Measurements from ENCODE around the gene SMIM22. TPM values are rescaled to one million over a fixed set of nuclear protein-coding genes. Genes with fewer than 3 reads are reported as not detected.

Gene SMIM22
- total RNA-seq, 1 donor from 2014 or later: 1.3 TPM

- no peak for DNase-seq
Measured at GRCh38 chr16:4814542-4815173, 19.5 kb downstream of the SMIM22 start.

DNA sequence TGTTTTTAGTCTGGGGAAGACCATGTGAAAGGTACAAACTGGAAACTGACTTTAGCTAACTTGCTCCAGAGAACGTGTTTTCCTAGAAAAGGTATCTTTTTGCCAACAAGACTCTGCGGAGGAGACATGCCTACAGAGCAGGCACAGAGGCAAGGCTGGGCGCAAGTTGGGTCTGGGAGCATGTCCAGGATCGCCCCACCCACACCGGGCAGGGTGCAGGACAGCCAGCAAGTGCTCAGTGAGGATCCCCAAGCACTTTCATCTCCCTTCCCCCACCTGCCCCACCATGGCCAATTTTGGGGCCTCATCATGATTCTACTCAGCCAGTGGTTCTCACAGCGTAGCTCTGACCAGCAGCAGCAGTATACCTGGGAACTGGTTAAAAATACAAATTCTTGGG is 25.5 kb downstream of the SMIM22 start:
- no peak for DNase-seq

DNA sequence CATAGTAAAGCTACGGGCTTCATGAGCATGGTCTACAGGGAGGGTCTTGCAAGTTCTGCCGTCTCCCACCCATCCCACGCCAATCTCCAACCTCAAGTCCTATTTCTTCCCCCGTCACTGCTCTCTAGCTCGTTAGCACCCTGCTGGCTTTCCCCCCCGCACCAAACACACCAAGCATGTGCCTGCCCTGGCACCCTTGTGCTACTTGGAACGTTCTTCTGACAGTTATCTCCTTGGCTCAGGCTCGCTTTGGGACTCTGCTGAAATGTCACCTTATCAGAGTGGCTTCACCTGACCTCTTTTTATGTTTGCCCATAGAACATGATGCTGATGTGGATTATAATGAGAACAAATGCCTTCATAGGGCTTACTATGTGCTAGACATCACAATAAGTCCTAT is 30.0 kb downstream of the SMIM22 start:
- DNase-seq: no peak

GRCh38 chr16:4826526-4826925 is 31.4 kb downstream of the SMIM22 start:
- DNase-seq: no peak

GRCh38 chr16:4826980-4827379 is 31.8 kb downstream of the SMIM22 start:
- no peak for DNase-seq

- DNase-seq: no peak
Measured at GRCh38 chr16:4828567-4829321, 33.6 kb downstream of the SMIM22 start.

DNA sequence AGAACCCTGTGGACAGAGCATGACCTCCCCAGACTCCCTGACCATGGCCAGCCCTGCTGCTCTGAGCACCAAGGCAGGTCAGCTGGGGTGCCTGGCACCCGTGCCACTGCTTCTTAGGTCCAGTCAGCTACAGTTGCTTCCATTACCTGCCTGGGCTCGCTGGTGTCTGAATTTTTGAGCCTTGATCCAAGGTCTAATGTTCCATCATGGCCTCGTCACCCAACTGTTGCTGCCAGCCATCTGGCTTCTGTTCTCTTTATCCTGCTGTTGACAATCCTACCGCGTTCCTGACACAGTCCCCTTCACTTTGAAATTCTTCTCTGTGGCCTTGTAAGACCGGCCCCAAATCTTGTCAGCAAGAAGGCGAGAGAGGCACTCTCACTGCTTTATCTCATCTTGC is 35.2 kb downstream of the SMIM22 start:
- no peak for DNase-seq

DNA sequence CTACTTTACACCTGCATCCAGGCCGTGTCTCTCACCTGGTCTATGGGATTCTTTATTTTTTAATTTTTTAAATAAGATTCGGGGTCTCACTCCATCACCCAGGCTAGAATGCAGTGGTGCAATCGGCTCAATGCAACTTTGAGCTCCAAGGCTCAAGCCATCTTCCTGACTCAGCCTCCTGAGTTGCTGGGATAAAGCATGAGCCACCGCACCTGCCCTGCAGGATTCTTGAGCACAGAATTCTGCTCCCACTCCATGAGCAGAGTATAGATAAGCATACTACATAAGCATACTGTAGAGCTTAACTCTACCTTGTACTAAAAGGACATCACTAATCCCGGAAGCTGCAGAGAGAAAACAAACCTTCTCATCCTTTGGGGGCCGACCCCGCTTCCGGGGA is 36.4 kb downstream of the SMIM22 start:
- DNase-seq: no peak

DNA sequence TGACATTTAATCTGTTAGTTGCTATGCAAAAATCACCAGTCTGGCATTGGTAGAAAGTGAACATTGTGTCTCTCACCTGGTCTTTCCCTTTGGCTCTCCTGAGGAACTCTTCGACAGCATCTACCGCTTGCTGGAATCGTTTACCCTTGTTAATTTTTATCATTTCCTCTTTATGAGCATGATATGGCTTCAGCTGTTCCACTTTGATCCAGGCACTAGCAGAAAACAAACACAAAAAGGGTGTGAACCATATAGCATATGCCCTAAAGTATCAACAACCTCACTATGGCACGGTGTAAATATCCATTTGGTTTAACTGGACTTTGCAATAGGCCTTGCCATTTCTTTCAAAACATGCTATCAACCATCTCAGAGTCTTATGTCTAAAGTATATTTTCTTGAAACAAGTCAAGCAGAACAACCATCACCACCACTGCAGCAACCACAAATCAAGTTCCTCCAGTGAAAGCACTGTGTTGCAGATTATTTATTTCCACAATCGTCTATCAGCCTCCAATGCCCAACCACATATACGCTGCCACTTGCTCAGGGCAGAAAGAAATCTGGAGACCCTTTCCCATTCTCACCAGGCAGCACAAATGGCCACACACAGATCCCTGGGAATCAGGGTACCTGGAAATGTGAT is 37.7 kb downstream of the SMIM22 start:
- no peak for DNase-seq

GRCh38 chr16:4833584-4833983 is 38.4 kb downstream of the SMIM22 start:
- no peak for DNase-seq

DNA sequence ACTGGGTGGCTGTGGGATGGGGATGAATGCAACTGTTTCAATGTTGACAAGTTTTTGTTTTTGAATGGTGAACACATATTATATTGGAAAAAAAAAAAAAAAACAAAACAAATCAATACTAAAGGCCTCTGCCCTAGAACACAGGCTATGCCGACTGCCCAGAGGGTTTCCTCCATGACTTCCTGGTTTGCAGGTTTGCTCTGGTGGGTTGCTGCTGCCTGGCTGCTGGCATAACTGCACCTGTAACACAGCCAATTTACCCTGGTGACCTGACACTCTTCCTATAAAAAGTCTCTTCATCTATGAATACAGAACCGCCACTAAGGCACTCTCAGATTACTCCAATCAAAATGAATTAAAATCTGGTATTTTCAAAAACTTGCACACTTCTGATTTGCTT is 41.6 kb downstream of the SMIM22 start:
- DNase-seq: no peak

GRCh38 chr16:4837733-4838501 is 42.7 kb downstream of the SMIM22 start:
- DNase-seq: no peak

DNA sequence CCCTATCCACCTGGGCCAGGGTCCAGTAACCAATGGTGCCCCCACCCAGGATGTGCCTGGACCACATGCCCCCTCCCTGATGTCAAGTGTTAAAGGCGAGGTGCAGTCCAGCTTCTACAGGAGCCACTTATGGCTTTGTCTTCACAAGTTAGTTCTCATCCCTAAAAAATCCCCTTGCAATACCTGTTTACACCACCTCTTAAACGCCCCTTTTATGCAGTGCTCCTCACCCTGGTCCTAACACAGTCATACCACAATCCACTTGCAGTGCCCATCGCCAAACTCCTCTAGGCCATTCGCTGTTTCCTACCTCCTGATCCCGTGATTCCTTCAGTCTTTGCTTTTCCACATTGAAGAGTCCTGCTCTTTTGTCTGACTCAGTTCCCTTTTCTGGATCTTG is 44.8 kb downstream of the SMIM22 start:
- no peak for DNase-seq

DNA sequence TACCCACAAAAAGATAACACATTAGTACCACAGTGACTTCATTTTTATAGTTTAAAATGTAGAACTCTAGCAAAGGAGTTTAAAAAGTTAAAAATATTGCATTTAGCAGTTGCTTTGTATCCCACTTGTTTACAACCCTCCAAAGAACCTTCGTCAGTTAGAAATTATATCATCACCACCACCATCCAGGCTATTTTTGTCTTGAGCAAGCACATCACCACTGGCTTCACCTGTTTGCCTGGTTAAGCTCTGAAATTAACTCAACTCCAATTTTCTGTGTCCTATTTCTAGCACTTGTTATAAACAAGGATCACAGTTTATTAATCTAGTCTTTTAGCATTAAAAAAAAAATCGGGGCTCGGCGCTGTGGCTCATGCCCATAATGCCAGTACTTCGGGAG is 45.8 kb downstream of the SMIM22 start:
- DNase-seq: no peak

Small RNA genes within 50 kb of the gene (small RNA-seq; reads per million reads assigned to genes)
- not detected for gene RF00017 (ENCODE audit: low replicate concordance)

Other genes starting within 250 kb of the SMIM22 start
- 0.30 TPM for gene C16orf96, start 239.0 kb upstream of the SMIM22 start, total RNA-seq
- 4.7 TPM for gene UBALD1, start 180.5 kb upstream of the SMIM22 start, total RNA-seq
- 21.6 TPM for gene MGRN1, start 170.5 kb upstream of the SMIM22 start, total RNA-seq
- 19.9 TPM for gene NUDT16L1, start 101.8 kb upstream of the SMIM22 start, total RNA-seq
- 16.9 TPM for gene ANKS3, start 61.1 kb upstream of the SMIM22 start, total RNA-seq
- 0.59 TPM for gene DNAAF8, start 60.8 kb upstream of the SMIM22 start, total RNA-seq
- gene ZNF500, start 28.2 kb upstream of the SMIM22 start, total RNA-seq: 5.5 TPM
- gene SEPTIN12, start 7.0 kb upstream of the SMIM22 start, total RNA-seq: not detected
- gene ROGDI, start 7.3 kb downstream of the SMIM22 start, total RNA-seq: 5.3 TPM
- gene GLYR1, start 51.9 kb downstream of the SMIM22 start, total RNA-seq: 35.1 TPM
- 23.5 TPM for gene UBN1, start 52.1 kb downstream of the SMIM22 start, total RNA-seq
- gene PPL, start 141.8 kb downstream of the SMIM22 start, total RNA-seq: 69.8 TPM
- 0.49 TPM for gene SEC14L5, start 163.0 kb downstream of the SMIM22 start, total RNA-seq
- 4.0 TPM for gene NAGPA, start 238.6 kb downstream of the SMIM22 start, total RNA-seq